ENCODE data around the gene RC3H2.
A peak's percentile ranks its signal among the peaks of the same experiment; 100 is the strongest.
"Not testable (repeated sequence)": the region's sequence is repeated elsewhere in the genome, so short reads cannot be mapped to it uniquely, and the experiment has no call there.

Gene RC3H2

GRCh38 chr9:122846371-122846940 lies 58.7 kb downstream of the RC3H2 start:
- no peak for DNase-seq
- TF ChIP-seq POLR2A (IDR thresholded peaks at IDR 0.05; ENCODE audit: low read length) (no peak), GATA1 (IDR thresholded peaks at IDR 0.05; ENCODE audit: low read depth, low read length) (no peak)

GRCh38 chr9:122845116-122845515 lies 60.0 kb downstream of the RC3H2 start:
- no peak for TF ChIP-seq GATA1 (IDR thresholded peaks at IDR 0.05; ENCODE audit: low read depth, low read length)
- no peak for TF ChIP-seq POLR2A (IDR thresholded peaks at IDR 0.05; ENCODE audit: low read length)
- DNase-seq, result no peak

GRCh38 chr9:122844137-122844536 lies 61.0 kb downstream of the RC3H2 start:
- DNase-seq, result no peak
- TF ChIP-seq POLR2A (IDR thresholded peaks at IDR 0.05; ENCODE audit: low read length) (no peak), GATA1 (IDR thresholded peaks at IDR 0.05; ENCODE audit: low read depth, low read length) (no peak)

GRCh38 chr9:122841501-122841900 lies 63.7 kb downstream of the RC3H2 start:
- TF ChIP-seq GATA1 (IDR thresholded peaks at IDR 0.05; ENCODE audit: low read depth, low read length), result no peak
- no peak for TF ChIP-seq POLR2A (IDR thresholded peaks at IDR 0.05; ENCODE audit: low read length)
- DNase-seq, result no peak

- peak in 1 of 2 experiments; percentile 22 for DNase-seq
Measured at GRCh38 chr9:122838441-122838840, 66.7 kb downstream of the RC3H2 start.

- no peak for DNase-seq
- TF ChIP-seq POLR2A (IDR thresholded peaks at IDR 0.05; ENCODE audit: low read length) (no peak), GATA1 (IDR thresholded peaks at IDR 0.05; ENCODE audit: low read depth, low read length) (no peak)
Measured at GRCh38 chr9:122837266-122837850, 67.8 kb downstream of the RC3H2 start.

- DNase-seq, result no peak
- TF ChIP-seq POLR2A (IDR thresholded peaks at IDR 0.05; ENCODE audit: low read length) (no peak), GATA1 (IDR thresholded peaks at IDR 0.05; ENCODE audit: low read depth, low read length) (no peak)
Measured at GRCh38 chr9:122835313-122835731, 69.8 kb downstream of the RC3H2 start.

- TF ChIP-seq GATA1 (IDR thresholded peaks at IDR 0.05; ENCODE audit: low read depth, low read length) (no peak), POLR2A (IDR thresholded peaks at IDR 0.05; ENCODE audit: low read length) (no peak)
- no peak for DNase-seq
Measured at GRCh38 chr9:122832194-122832593, 73.0 kb downstream of the RC3H2 start.

- not testable (repeated sequence) for DNase-seq
Measured at GRCh38 chr9:122828965-122829284, 76.2 kb downstream of the RC3H2 start.

- peak; percentile 60 to 75 for DNase-seq
- no peak for TF ChIP-seq GATA1 (IDR thresholded peaks at IDR 0.05; ENCODE audit: low read depth, low read length)
- no peak for TF ChIP-seq POLR2A (IDR thresholded peaks at IDR 0.05; ENCODE audit: low read length)
Measured at GRCh38 chr9:122827761-122828093, 77.4 kb downstream of the RC3H2 start.

- peak; percentile 69 to 74 for DNase-seq
- peak; percentile 48 for TF ChIP-seq POLR2A (IDR thresholded peaks at IDR 0.05; ENCODE audit: low read length)
- TF ChIP-seq GATA1 (IDR thresholded peaks at IDR 0.05; ENCODE audit: low read depth, low read length), result no peak
Measured at GRCh38 chr9:122822938-122823337, 82.2 kb downstream of the RC3H2 start.

- TF ChIP-seq GATA1 (IDR thresholded peaks at IDR 0.05; ENCODE audit: low read depth, low read length) (no peak), POLR2A (IDR thresholded peaks at IDR 0.05; ENCODE audit: low read length) (peak; percentile 45)
- no peak for DNase-seq
Measured at GRCh38 chr9:122822056-122822455, 83.1 kb downstream of the RC3H2 start.

- peak; percentile 95 to 98 for DNase-seq
- peak; percentile 18 for TF ChIP-seq GATA1 (IDR thresholded peaks at IDR 0.05; ENCODE audit: low read depth, low read length)
- peak; percentile 82 for TF ChIP-seq POLR2A (IDR thresholded peaks at IDR 0.05; ENCODE audit: low read length)
Measured at GRCh38 chr9:122821278-122821943, 83.7 kb downstream of the RC3H2 start.

GRCh38 chr9:122820490-122820845 lies 84.7 kb downstream of the RC3H2 start:
- no peak for DNase-seq
- TF ChIP-seq POLR2A (IDR thresholded peaks at IDR 0.05; ENCODE audit: low read length) (no peak), GATA1 (IDR thresholded peaks at IDR 0.05; ENCODE audit: low read depth, low read length) (no peak)

- no peak for TF ChIP-seq GATA1 (IDR thresholded peaks at IDR 0.05; ENCODE audit: low read depth, low read length)
- TF ChIP-seq POLR2A (IDR thresholded peaks at IDR 0.05; ENCODE audit: low read length), result no peak
- no peak for DNase-seq
Measured at GRCh38 chr9:122819791-122820489, 85.2 kb downstream of the RC3H2 start.
